Neural progenitor cell (in vitro differentiated cells): Measurements from ENCODE around the gene PC.

ENCODE experiments used
- CTCF ChIP-seq: fragments of 200-600 bp; sonication (generic); IDR thresholded peaks from 2 replicates; pipeline ENCODE4 v1.5.1; 2017; ENCODE audit warnings: antibody characterized with exemption, mild to moderate bottlenecking
- EZH2phosphoT487 ChIP-seq: fragments of 200-600 bp; sonication (generic); IDR thresholded peaks from 2 replicates; pipeline ENCODE4 v1.6.1; 2017; ENCODE audit warnings: antibody characterized with exemption

GRCh38 chr11:66967670-66968425 lies 9.7 kb upstream of the PC start:
- TF ChIP-seq CTCF = no peak
- TF ChIP-seq EZH2phosphoT487 = no peak
